Measurements from ENCODE around the gene MBOAT2.

Gene MBOAT2

DNA sequence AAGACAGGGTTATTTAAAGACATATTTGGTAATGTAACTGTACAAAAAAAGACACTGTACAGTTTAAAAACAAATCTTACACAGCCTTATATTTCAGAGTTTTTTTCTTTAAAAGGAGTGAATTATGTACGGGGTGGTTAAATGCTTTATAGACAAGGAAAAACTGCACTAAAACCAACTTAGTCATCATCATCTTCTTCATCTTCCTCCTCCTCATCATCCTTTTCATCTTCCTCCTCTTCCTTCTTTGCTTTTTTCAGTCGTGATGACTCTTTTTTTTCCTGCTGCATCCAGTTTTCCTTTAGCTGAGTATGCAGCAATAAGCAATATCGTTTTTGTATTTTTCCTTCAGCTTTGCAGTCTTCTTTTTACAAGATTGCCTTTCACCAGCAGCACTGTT is 14.6 kb upstream of the MBOAT2 start:
- no peak for DNase-seq (ENCODE audit: low read depth)

DNA sequence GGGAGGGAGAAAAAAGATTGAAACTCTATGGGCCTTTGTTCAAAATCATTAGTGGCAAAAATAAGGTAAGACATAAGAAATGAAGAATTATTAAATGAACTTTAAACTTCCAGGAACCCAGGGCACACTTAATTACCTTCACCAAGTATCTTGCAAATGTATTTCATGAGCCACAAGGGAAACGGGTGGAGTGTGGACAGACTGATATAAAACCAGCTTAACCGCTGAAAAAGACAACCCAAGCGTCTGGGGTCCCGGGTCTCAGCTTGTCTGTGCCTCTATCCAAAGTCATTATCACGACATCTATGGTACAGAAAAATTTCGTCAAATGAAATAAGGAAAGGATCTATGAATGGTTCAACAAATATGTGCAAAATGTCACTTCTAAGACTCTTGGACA is 13.9 kb upstream of the MBOAT2 start:
- no peak for DNase-seq (ENCODE audit: low read depth)

DNA sequence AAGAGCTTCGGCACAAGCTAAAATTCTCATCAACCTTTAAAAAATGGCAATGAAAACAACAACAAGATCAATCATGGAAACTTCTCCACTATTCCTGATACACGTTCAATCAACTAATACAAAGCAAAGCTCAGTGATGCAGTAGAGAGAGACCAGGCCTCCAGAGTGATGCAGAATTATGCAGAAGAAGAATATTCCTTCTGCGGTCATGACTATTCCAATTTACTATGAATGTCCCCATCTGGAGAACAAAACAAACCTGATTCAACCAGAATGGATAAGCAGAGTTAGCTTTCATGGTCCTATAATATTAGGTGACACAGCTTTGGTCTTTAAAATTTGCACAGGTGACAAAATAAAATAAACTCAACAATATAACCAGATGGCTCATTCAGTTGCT is 12.5 kb upstream of the MBOAT2 start:
- DNase-seq (ENCODE audit: low read depth) = no peak

DNA sequence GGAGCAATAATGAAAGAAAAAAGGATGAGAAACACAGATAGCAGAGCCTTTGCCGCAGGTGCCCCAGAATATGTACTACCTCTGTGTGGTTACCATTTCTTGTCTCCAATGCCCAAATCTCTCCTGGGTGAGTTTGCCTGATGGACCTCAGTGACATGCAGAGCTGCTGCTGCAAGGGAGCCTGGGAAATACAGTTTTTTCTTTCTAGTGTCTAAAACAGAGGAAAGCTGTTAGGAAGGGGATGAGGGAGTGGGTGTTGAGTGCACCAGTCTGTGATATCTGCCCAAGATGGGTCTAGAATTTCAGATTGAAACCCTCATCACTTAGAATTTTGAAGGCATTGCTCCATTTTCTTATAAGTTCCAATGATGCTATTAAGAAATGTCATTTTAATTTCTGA is 9.9 kb upstream of the MBOAT2 start:
- no peak for DNase-seq (ENCODE audit: low read depth)

DNA sequence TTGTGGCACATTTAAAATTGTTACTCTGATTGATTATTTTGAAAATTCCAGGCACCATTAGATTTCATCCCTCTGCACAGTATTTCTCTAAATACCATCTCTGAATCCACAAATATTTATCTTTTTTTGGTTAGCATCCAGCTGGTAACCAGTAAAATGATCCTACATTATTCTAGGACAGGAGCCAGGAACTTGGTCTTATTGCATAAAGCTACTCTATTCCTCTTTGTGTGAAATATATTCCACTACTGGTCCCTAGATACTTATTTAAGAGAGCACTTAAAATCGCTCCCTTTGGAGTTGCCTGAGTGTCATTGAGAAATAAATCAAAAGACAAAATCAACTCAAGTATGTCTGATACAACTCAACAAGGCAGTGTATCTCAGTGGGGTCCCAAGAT is 7.4 kb upstream of the MBOAT2 start:
- DNase-seq (ENCODE audit: low read depth) = no peak

DNA sequence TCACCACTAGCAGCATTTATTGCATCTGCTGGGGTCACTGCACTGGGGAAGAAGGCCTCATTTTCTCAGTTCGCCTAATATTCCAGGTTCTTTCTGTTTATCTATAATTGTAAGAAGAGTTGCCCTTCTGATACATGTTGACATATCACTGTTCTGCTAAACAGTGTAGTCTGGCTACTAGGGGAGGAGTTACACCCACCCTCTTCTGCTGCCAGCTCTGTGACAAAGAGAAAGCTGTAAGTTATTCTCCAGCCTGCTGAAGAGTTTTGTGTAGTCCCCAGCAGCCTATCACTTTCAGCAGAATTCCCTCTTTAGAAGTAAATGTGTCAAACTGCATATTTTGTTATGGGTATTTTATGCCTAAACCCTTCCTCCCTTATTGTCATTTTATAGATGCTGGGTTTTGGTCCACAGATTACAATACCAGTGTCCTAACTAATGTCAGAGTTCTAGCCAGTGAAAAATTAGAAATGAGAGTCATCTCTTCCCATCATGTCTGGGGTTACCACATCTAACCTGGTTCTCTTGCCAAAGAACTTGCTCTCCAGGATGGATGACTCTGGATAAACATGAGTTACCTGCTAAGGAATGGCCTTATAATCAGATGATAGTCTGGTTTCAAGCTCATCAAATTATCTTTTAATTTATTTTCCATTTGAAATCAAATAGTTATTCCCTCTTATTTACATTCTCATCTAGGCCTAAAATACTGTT is 5.6 kb upstream of the MBOAT2 start:
- DNase-seq (ENCODE audit: low read depth) = no peak

DNA sequence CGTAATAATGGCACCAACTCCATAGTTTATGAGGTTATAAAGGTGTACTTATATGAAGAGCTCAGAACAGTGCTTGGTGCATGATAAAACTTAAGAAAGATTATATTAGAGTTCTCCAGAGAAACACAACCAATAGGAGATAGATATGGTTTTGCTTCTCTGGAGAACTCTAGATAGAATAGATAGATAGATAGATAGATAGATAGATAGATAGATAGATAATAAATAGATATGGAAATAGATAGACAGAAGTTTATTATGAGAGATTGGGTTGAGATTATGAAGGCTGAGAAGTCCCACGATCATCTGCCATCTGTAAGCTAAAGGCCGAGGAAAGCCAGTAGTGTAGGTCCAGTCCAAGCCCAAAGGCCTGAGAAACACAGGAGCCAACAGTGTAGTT is 2.9 kb upstream of the MBOAT2 start:
- no peak for DNase-seq (ENCODE audit: low read depth)

DNA sequence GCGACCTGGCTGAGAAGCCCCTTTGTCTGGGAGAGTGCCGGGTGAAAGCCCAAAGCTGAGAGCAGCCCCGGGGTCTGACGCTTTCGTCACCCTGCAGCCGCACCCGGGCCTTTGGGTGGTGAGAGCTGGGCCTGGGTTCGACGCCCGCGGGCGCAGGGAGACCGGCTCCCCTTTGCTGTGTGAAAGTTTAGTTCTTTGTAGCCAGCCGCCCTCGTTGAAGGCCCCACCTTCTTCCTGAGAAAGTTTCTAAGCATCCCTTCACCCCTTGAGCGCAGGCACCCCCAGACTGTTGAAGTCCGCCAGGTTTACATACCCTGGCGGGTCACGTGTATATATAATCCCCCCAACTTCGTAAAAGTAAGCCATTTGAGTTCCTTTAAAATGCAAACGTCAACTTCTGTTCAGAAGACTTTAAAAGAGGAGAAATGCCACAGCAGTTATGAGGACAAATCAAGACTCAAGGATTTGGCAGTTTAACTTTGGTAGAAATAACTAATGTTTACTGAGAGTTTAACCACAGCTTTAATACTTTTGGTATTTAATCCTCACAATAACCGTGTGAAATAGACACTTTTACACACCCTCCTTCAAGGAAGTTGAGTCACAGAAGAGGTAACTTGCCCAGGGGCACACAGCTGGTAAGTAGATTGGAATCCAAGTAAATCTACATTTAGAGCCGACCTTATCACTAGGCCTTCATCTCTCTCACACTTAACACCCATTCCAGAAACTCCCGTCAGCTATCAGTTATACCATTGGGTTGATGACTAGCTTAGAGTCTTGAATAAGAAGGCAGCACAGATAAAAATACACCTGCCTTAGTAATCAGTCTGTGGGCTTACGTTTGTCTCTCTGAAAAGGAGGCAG is 1.1 kb upstream of the MBOAT2 start:
- DNase-seq (ENCODE audit: low read depth) = no peak

DNA sequence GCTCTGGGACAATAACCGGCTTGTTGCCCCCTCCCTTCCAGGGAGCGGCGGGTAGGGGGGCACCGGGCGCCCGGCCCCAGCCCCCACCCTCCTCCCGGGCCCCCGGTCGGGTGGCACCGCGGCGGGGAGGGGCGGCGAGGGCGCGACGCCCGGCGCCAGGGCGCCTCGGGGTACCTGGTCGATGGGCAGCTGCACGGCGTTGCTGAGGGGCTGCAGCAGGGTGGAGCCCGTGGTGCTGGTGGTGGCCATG is 193 bp downstream of the MBOAT2 start:
- DNase-seq (ENCODE audit: low read depth) = peak; percentile 1

DNA sequence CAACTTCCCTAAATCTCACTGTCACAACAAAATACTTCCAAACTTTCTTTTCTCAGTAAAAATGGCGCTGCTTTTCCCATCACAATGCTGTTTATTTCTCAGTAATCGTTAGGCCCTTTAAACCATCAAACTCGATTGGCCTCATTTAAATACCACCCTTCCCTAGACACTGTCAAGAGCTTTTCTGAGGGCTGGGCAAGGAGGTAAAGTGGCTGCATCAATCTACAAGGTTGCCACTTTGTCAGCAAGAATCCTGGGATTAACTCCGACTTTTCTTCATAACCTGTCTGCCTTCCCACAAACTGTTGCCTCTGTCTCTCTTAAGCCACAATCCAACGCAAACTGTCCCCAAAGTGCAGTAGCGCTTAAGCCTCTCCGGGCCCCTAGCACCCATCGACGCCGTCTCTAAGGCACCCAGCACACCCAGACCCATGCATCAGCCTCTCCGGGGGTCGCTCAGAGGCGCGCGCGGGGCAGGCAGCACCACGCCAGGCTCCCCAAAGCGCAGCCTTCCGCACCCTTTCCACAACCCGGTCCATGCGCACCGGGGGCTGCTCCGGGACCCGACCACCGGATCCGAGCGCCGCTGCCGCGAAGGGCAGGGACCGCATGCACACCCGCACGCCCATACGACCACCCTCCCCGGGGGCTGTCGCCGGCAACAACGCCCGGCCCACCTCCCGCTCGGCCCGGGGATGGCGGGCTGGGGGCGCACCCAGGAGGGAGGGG is 683 bp downstream of the MBOAT2 start:
- peak; percentile 4 for DNase-seq (ENCODE audit: low read depth)

DNA sequence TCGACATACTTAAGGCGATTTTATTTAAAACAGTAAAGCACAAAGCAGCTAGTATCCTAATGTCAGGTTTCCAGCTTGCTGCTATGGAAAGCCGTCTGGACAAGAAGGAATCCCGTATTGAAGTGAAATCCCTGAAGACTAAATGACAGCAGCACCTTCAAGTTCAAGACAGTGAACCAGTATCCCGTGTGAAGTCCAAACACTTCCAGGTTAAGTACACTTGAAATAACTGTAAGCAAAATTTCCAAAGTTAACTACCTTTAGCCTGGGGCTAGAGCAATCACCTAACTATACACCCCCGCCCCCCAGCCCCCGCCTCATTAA is 1.2 kb downstream of the MBOAT2 start:
- no peak for DNase-seq (ENCODE audit: low read depth)

DNA sequence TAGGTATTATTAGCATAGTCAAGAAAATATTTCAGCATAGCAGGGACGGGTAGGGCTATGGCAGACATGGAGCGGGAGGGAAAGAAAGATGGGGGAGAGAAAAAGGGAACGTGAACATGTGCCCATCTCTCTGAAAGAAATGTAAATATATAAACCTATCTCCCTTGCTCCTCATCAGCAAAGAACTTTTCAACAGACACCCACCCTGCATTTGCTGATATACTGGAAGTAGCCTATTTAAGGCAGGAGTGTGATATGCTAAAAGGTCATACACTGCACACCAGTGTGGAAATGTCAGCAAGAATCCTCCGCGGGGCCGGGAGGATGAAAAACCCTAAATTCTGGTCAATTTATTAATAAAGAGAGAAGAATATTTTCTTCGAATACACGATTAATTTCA is 1.7 kb downstream of the MBOAT2 start:
- DNase-seq (ENCODE audit: low read depth) = no peak

DNA sequence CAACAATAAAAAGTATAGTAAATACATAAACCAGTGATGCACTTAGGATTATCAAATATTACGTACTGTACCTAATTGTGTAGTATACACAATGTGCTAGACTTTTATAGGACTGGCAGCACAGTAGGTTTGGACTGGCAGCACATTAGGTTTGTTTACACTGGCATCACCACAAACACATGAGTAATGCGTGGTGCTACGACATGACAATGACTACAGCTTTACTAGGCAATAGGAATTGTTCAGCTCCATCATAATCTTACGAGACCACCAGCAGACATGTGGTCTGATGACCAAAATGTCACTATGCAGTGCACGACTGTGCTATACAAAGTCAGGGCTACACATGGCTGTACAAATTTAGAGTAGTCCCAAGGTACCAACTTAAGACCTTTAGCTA is 2.3 kb downstream of the MBOAT2 start:
- no peak for DNase-seq (ENCODE audit: low read depth)

DNA sequence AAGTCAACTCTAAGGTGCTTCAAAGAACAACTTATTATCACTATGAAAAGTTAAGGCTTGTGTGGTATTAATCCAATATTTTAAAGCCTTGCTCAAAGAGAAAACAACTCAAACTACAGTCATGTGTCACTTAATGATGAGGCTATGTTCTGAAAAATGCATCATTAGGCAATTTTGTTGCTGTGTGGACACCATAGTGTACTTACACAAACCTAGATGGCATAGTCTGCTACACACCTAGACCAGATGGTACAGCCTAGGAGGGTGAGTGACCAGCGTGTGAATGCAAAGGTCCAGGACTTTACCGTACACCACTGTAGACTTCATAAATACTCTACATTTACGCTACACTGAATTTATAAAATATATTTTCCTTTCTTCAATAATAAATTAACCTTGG is 3.0 kb downstream of the MBOAT2 start:
- DNase-seq (ENCODE audit: low read depth) = no peak

DNA sequence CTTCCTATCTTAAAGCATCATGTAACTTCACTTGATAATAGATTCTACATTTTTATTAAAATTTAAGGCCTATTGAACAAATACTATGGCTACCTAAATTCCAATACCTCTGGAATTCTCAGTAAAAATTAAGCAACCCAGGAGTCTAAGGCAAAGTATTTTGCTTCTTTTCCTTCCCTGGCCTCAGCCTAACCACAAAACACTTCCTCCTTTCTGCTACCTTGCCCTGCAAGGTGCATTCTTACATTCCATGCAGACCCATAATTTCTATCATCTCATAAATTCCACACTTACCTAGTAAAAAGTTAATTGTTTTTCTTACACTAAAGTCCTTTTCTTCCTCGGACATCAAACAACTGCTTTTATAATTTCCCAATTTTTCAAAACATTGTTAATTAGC is 3.7 kb downstream of the MBOAT2 start:
- DNase-seq (ENCODE audit: low read depth) = no peak

DNA sequence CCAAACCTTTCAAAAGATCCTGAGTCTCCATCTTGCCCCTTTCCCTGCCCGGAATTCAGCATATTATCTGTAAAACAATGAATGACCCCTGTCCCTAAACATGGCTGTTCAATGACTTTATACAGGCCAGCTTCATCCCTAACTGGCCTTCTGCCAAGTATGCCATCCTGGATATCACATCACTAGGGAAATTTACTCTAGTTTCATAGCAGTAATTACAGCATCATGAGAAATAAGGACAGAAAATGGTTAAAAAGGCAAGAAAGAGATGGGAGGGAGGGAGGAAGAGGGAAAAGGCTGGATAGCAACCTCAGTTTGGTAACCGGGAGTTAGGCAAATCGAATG is 4.4 kb downstream of the MBOAT2 start:
- DNase-seq (ENCODE audit: low read depth) = no peak

DNA sequence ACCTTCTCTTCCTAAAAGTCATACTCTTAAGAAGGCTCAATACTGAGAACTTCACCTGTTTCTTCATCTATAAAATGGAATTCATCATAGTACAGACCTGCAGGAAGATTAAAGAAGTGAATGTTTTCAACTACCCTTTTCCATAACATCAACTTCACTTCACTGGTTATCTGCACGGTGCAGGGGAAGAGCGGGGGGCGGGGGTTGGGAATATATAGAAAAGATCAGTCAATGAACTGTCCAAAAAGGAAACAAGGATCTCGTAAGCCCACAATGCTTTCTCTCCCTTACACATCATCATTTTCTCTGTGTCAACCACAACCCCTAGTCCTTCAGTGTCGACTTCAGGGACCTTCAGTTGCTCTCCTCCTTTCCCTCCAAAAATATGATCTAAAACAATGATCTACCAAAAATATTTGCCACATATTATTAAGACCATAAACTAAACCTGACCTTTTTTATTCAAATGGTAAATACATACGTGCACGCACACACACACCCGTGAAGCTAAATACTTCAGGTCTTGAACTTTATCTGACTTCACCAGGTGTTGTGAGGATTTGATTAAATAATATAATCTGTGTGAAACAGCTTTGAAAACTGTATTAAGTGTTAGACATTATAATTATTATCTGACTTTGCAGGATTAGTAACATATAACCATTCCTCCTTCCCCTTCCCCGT is 4.9 kb downstream of the MBOAT2 start:
- DNase-seq (ENCODE audit: low read depth) = no peak

DNA sequence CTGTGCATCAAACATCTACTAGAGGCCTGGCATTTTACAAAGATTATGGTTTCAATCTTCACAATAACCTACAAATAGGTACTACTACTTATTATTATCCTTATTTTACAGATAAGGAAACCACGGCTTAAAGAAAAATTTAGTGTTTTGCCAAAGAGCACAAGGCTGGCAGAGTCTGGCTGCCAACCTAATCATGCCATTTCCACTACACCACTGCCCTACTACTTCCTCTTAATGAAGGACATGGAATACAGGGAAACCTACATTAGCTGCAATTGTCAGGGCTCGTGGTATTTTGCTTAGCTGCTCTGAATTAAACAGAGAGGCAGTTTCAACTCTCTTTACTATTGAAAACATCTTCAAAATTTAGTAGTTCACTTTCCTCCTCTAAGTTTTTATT is 5.9 kb downstream of the MBOAT2 start:
- DNase-seq (ENCODE audit: low read depth) = no peak

DNA sequence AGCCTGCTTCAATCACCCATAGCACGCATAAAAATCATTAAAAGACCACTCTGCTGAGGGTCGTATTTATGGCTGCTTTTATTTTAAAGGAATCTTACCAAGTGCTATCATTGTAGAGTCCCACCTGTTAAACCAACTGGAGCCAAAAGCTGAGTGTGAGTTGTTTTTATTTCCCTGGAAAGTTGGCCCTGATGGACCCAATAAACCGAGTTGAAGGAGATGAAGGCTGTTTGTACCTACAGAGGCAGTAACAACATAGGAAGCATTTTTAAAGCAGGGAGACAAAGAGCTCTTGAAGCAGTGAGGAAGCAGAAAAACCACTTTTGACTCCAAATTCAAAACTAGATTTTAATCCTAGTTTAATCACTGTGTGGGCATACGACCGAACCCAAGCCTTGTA is 6.4 kb downstream of the MBOAT2 start:
- no peak for DNase-seq (ENCODE audit: low read depth)

DNA sequence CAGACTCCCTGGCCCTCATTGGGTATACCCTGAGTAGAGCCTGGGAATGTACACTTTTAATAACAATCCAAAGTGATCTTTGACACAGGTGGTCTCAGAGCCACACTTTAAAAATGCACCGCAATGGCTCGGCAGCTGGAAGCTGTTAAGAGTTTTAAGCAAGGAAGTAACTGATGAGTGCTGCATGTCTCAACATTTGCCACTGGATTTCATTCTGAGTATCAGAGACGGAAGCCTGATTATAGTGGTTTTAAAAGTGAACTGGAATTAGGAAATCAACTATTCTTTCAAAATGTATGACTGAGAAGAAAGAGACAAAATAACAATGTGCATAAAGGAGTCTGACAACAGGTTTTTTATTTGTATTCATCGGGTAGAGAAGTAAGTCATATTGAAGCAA is 7.5 kb downstream of the MBOAT2 start:
- DNase-seq (ENCODE audit: low read depth) = no peak

DNA sequence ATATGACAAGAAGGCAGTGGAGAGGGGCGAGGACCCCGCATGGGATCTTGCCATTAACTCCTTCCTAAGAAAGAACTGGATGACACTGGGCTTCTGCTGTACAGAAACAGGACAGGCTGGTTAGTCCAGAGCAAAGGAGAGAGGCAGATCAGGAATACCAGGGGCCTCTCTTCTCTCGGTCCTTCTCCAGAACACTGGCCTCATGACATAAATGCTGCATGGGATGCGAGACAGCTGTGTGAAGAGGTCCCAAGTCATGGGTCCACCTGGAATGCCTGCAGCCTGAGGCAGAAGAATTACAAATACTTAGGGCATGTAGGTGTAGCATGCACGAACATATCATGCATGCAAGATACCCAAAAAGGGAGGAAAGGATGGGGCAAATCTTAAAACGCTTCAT is 9.1 kb downstream of the MBOAT2 start:
- DNase-seq (ENCODE audit: low read depth) = no peak

DNA sequence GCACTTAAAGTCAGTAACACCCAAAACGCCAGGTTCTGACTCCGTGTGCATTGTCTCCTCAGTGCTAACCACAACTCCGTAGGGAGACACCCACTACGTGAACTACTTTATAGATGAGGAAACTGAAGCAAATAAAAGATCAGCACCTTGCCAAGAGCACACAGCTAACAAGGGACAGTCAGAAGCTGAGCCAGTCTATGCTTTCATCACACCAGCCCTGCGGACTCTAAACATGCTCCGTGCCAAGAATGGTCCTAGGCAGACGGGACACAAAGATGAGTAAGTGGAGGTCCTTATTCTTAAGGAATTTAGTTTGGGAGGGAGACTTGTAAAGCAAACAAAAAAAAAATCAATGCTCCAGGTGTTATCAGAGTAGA is 9.6 kb downstream of the MBOAT2 start:
- no peak for DNase-seq (ENCODE audit: low read depth)

Measured in T-helper 22 cell (primary cell).